HPDE6-E6E7 (cell line): Measurements from ENCODE around the gene UGCG.

Source experiments
- DNase-seq: peaks from one replicate; pipeline ENCODE4 v3.0.0; 2011; ENCODE audit warnings: missing footprints; ENCODE audit errors: extremely low spot score

UGCG gene

DNA sequence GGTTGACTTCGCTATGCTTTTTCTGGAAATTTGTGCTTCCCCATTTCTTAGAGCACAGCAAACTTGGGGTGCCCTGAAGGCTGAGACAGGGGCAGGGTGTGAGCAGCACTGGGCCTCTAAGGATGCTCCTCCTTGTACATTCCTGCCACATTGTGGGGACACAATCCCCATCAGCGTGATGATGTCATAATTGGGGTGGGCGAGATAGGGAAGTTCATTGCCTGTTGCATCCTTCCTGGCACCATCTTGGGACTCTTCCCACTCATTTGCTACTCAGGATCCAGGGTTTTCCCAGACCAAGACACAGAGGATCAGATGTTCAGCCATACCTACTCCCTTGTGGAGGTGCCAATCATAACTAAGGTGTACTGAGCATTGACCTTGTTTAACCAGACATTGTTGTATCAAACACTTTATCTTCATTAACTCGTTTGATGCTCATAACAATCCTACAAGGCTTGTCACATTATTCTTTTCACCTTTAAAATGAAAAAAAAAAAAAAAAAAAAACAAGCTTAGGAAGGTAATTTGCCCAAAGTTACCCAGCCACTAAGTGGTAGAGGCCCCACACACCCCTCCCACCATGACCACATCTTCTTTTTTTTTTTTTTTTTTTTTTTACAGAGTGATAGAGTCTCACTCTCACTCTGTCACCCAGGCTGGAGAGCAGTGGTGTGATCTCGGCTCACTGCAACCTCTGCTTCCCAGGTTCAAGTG is 87.6 kb downstream of the UGCG start:
- DNase-seq = no peak
